Measurements from ENCODE around the gene ADGRG3. TPM values are rescaled to one million over a fixed set of nuclear protein-coding genes. Genes with fewer than 3 reads are reported as not detected.

ADGRG3 gene
- total RNA-seq, 1 donor from 2014 or later, result 5.8 TPM

DNA sequence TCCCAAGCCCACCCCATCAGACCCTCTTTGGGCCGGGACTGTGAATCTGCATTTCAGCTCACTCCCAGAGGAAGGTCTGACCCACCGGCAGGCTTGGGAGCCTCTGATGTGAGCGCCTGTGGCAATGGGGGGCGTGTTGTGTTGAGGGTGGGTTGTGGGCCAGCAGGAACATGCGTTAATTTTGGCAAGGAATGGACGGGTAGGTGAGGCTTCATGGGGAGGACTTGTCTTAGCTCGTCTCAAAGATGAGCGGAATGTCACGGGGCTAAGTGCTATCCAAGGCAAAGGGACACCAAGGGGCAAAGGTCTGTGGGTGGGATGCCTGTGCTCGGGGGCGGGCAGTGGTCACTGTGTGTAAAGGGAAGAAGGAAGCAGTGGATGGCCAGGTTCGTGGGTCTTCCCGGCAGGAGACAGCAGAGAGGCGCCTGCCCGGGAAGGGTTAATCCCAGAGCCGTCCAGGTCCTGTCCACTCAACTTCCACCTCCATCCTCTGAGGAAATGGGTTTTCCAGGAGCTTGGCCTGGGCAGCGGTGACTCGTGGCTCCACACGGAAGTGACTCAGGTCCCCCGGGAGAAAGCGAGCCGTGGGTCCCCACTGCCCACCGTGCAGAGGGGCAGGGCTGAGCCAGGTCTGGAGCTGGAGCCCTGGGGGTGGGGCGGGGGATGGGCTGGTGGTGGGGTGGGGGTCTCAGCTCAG lies 22.3 kb upstream of the ADGRG3 start:
- peak overlapping the region; percentile 70 for H3K27ac ChIP-seq

DNA sequence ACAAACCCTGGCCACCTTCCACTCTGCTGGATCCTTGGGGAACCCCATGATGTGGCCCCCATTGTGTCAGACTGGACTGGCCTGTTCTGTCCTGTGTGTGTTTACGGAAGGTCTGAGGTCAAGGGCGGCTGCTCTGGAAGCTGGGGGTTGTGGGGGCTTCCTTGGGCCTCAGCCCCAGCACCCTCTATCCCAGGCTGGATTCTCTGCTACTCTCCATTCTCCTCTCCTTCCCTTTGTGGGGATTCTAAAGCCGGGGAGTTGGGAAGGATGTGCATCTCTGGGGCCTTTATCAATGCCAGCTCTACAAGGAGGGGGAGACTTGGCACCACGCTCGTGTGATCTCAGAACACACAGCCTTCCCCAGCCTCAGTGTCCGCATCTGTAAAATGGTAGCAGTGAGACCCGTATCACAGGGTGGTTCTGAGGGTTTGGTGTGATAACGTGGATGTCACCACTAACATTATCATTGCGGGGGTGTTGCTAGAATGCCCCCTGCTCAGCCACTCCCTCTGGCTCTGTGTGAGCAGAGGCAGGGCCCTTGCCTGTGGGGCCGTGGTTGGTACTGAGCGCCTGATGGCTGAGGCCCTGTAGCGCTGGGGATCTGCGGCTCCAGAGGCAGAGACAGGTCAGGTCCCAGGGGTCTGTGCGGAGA lies 21.6 kb upstream of the ADGRG3 start:
- Histone ChIP-seq H3K9me3 (no peaks in the 10 kb centered on the region), H3K27ac (peak overlapping the region; percentile 70), H3K27me3 (peaks cover 4% of the 10 kb centered on the region), H3K36me3 (peaks cover 6% of the 10 kb centered on the region), H3K4me3 (no peak overlapping the region), H3K4me1 (peaks cover 27% of the 10 kb centered on the region)
- TF ChIP-seq, protein P1, sequence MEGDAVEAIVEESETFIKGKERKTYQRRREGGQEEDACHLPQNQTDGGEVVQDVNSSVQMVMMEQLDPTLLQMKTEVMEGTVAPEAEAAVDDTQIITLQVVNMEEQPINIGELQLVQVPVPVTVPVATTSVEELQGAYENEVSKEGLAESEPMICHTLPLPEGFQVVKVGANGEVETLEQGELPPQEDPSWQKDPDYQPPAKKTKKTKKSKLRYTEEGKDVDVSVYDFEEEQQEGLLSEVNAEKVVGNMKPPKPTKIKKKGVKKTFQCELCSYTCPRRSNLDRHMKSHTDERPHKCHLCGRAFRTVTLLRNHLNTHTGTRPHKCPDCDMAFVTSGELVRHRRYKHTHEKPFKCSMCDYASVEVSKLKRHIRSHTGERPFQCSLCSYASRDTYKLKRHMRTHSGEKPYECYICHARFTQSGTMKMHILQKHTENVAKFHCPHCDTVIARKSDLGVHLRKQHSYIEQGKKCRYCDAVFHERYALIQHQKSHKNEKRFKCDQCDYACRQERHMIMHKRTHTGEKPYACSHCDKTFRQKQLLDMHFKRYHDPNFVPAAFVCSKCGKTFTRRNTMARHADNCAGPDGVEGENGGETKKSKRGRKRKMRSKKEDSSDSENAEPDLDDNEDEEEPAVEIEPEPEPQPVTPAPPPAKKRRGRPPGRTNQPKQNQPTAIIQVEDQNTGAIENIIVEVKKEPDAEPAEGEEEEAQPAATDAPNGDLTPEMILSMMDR (IDR thresholded peaks at IDR 0.05), result no peak
- DNase-seq (no peak), ATAC-seq (no peak)
- intact Hi-C loops (cut with DNase I), result loop anchor here (5.0 kb wide), 1 partner anchor 54 kb away; no protein-coding TSS in a partner anchor

More for the DNA sequence above, 22.3 kb upstream of the ADGRG3 start:
- DNase-seq, result no peak
- TF ChIP-seq, protein P1 (IDR thresholded peaks at IDR 0.05), result no peak
- Histone ChIP-seq H3K4me3 (no peak overlapping the region), H3K36me3 (peaks cover under 1% of the 10 kb centered on the region), H3K27me3 (peaks cover 4% of the 10 kb centered on the region), H3K9me3 (no peaks in the 10 kb centered on the region), H3K4me1 (peaks cover 29% of the 10 kb centered on the region)
- ATAC-seq, result peak; percentile 4
- intact Hi-C loops (cut with DNase I), result loop anchor here (5.0 kb wide), 1 partner anchor 54 kb away; no protein-coding TSS in a partner anchor

DNA sequence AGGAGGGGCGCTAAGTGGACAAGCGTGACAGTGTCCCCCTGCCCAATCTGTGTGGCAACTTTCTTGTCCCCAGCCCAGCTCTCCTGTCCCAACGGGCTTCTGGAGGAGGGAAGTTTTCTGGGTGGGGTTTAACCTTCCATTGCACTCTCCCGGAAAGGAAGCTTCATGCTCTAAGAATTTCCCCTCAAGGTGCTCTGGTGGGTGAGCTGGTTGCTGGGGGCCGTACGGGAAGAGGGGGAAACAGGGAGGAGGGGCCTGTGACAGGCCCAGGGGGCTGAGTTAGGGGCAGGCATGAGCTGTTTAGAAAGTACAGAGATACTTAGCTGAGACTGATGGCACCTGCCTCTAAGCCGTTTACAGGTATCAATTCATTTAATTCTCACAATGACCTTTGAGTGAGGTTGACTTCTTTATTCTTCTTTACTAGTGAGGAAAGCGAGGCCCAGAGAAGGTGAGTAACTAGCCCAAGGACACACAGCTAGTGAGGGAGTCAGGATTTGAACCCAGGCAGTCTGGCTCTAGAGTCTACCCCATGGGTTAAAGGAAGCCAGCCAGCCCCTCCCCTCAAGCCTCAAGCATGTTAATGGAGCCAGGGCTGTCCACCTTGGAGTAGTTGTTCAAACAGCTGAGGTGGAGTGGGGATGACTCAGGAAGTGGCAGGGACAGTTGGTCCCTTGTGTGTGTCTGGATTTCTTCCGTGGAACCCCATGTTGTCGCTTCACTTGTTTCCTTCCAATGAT lies 20.8 kb upstream of the ADGRG3 start:
- intact Hi-C loops (cut with DNase I), result loop anchor here (5.0 kb wide), 1 partner anchor 55 kb away; no protein-coding TSS in a partner anchor
- H3K27me3 ChIP-seq, result peaks cover 4% of the 10 kb centered on the region
- H3K4me3 ChIP-seq, result no peak overlapping the region
- peaks cover 6% of the 10 kb centered on the region for H3K36me3 ChIP-seq
- no peak for DNase-seq
- peak overlapping the region; percentile 70 for H3K27ac ChIP-seq
- TF ChIP-seq, protein P1 (IDR thresholded peaks at IDR 0.05), result no peak
- no peaks in the 10 kb centered on the region for H3K9me3 ChIP-seq
- H3K4me1 ChIP-seq, result peaks cover 27% of the 10 kb centered on the region
- ATAC-seq, result no peak

DNA sequence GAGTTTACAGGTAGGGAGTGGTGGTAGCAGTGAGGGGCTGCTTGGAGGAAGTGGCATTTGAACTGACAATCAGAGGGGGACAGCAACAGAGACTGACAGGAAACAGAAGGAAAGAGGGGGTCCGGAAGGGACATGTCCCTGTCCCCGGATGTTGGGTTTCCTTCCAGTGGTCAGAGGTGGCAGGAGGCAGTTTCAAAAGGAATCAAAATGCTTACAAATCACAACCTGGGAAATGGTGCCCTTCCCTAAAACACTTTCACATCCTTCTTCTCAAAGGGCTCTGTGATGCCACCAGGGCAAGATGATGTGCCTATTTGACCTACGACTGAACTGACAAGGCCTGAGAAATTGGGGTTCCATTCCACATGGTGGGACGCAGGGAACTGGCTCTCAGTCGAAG lies 20.0 kb upstream of the ADGRG3 start:
- H3K27ac ChIP-seq, result peak overlapping the region; percentile 70
- H3K36me3 ChIP-seq, result peaks cover 6% of the 10 kb centered on the region
- H3K4me3 ChIP-seq, result no peak overlapping the region
- TF ChIP-seq, protein P1 (IDR thresholded peaks at IDR 0.05), result no peak
- ATAC-seq (no peak), DNase-seq (no peak)
- intact Hi-C loops (cut with DNase I), result loop anchor here (5.0 kb wide), 1 partner anchor 56 kb away; no protein-coding TSS in a partner anchor
- H3K27me3 ChIP-seq, result peaks cover 4% of the 10 kb centered on the region
- H3K9me3 ChIP-seq, result no peaks in the 10 kb centered on the region
- H3K4me1 ChIP-seq, result peaks cover 21% of the 10 kb centered on the region

DNA sequence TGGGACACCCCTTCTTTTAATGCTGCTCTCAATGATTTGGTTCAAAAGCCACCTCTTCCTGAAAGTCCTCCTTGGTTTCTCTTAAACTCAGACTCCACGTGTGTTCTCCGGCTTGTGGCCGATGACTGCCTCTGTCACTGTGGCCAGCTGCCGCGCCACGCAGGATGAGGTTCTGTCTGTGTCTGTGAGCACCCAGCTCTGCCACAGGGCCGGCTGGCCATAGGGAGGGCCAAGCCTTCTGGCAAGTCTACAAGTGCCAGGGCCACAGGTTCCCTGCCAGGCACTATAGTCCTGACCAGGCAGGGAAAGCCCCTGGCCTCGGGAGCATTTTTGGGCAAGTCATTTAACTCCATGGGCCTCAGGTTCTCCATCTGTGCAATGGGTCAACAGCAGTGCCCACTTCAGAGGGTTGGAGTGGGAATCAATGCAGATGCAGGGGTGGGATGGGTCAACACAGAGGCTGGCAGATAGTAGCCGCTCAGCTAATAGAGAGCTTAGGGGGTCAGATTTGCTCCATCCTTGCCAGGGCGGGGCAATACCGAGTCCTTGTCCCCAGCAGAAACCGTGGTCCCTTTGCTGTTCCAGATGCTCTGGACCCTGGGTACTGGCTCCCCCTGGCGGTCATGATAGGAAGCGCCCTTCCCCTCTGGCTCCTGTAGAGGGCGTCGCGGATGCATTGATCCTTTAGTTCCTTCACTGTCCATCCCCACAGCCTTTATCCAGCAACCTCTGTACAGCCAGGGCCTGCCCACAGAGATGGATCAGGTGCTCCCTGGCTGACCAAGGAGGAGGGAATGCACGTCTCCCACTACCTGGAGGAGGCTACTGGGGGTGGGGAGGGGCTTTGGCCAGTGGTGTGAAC lies 19.3 kb upstream of the ADGRG3 start:
- intact Hi-C loops (cut with DNase I), result loop anchor here (5.0 kb wide), 1 partner anchor 57 kb away; no protein-coding TSS in a partner anchor
- peak; percentile 86 for DNase-seq
- Histone ChIP-seq H3K27me3 (peaks cover 4% of the 10 kb centered on the region), H3K4me1 (peaks cover 15% of the 10 kb centered on the region), H3K4me3 (no peak overlapping the region), H3K9me3 (no peaks in the 10 kb centered on the region), H3K27ac (peak overlapping the region; percentile 9), H3K36me3 (peaks cover 6% of the 10 kb centered on the region)
- ATAC-seq, result peak; percentile 92
- TF ChIP-seq, protein P1 (IDR thresholded peaks at IDR 0.05), result peak; percentile 100
